NCI-H187 treated with DMSO at 0.1 percent for 48 hours (cell line): ENCODE results near the gene GIGYF2.
"Not testable (repeated sequence)": the region's sequence is repeated elsewhere in the genome, so short reads cannot be mapped to it uniquely, and the experiment has no call there.

ENCODE experiments used
- DNase-seq: peaks from one replicate; lab custom pipeline; 2025; lab: John Stamatoyannopoulos, UW

Gene GIGYF2

DNA sequence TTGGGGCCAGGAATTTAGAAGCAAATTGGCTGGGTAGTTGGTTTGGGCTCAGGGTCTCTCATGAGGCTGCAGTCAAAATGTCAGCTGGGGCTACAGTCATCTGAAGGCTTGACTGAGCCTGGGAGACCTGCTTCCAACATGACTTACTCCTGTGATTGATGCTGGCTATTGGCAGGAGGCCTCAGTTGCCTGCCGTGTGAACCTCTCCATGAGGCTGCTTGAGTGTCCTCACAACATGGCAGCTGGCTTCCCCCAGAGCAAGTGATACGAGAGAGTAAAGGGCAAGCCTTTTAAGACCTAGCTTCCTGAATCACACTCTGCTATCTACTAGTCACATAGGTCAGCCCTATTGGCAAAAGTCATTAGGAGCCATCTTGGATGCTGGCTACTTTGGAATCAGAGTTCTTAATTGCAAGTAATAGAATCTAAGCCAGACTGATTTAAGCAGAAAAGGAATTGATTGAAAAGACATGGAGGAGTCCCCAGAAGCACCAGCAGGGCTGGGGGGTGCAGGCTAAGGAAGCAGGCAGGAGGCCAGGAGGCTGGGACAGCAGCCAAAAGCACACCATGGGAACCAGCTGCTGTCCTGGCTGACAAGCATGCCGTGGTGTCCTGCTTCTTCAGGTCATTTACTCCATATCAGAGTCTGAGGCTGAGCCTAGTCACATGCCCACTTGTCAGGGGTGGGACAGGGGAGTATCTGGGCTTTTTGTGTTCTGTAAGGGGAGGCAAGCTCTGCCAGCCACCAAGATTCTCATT, 7.8 kb upstream of the GIGYF2 start:
- no peak for DNase-seq

DNA sequence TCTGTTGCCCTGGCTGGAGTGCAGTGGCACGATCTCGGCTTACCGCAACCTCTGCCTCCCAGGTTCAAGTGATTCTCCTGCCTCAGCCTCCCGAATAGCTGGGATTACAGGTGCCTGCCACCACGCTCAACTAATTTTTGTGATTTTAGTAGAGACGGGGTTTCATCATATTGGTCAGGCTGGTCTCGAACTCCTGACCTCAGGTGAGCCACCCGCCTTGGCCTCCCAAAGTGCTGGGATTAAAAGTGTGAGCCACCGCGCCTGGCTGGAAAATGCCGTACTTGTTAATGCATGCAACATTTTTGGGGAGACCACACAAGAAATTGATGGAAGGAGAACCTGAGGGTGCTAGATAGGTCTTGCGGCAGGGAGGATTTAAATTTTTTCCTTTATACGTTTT, 6.0 kb upstream of the GIGYF2 start:
- not testable (repeated sequence) for DNase-seq

DNA sequence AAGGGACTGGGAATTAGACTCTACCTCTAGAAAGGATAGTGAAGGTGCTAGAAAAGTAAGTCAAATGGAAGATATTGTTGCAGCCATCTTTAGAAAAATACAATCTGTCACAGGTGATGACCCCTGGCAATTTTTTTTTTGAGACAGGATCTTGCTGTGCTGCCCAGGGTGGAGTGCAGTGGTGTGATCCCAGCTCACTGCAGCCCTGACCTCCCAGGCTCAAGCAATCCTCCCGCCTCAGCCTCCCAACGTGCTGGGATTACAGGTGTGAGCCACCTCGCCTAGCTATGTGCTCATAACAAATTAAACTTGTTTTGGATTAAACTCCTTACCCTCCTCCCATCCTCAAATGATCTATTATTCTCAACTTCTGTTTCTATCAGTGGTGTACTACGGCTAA, 3.8 kb upstream of the GIGYF2 start:
- no peak for DNase-seq

DNA sequence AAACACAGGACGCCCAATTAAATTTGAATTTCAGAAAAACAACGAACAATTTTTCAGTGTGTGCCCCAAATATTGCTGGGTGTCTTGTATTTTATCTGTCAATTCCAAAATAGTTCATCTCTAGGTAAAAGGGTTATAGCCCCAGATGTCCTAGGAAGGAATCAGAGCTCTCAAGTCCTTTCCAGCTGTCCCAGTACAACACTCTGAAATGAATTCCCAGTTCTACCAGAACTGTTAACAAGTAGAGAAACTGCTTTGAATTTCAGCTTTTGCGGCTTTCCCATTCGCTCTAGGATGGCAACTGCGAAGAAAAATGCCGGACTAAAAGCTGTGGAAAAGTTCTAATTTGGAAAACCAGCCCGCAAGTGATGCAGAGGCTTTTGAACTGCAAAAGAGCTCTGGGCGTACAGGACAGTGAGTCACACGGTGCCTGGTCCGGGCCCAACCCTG, 497 bp upstream of the GIGYF2 start:
- DNase-seq: no peak

DNA sequence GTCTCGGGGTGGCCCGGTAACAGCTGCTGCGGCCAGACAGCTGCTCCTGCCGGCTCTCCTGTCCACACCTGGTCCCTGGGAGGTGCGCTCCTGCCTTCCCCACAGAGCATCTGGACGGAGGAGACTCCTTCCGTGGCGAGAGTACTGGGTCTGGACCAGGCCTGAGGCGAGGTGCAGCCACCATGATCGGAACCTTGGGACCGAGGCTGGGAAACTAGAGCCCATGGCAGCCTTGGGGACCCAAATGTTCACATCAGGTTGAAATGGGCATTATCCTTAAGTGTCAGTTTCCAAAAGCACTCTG, 628 bp downstream of the GIGYF2 start:
- DNase-seq: no peak

DNA sequence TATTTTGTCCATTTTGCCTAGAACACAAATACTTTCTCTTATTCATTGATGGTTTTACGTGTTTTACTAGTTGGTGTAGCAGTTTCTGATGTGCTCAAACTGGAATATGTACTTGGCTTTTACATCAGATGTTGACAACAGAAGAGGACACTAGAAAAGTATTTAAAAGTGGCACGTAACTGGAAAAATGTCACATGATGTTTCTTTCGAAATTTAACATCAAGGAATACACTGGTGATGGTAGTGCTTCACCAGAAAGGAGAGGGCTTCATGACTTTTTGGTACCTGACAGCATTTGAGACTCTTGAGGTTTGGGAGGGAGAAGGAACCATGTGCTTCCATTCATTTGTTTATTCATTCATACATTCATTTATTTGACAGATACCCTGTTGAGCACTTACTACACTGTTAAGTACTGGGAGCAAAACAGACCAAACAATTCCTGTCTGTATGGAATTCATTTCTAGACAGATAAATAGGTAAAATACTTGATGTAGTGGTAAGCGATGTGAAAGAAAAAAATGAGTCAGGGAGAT, 1.5 kb downstream of the GIGYF2 start:
- no peak for DNase-seq

DNA sequence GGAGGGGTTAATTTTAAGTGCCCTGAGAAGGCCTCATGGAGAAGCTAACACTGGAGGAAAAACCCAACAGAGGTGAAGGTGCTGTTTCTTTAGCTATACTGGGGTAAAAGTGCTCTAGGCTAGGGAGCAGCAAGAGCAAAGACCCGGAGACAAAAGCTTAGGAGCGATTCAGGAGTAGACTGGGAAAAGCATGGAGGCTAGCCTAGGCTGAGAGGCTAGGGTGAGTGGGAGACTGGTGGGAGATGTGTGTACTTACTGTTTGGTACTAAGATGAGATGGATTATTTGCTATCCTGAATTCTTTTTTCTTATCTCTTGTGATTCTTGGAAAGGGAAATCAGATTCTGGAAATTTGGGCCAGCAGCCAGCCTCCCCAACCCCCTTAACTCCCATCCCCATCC, 2.0 kb downstream of the GIGYF2 start:
- DNase-seq: no peak

DNA sequence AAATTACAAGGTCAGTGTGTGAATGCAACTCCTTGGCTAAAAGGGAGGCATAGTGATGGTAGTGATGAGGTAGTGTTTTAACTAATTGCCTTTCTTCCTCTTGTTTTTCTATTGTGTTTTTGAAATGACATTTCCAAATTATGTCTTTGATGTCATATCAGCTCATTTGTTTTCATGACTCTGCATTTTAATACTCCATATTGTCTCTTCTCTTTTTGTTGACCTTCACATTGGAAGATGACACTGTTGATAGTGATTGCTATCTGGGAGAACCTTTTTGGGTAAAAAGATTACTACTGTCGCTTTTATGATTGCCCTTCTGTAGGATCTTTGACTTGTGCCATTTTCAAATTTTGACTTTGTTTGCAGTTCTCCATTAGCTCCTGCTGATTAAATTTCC, 3.0 kb downstream of the GIGYF2 start:
- DNase-seq: no peak

DNA sequence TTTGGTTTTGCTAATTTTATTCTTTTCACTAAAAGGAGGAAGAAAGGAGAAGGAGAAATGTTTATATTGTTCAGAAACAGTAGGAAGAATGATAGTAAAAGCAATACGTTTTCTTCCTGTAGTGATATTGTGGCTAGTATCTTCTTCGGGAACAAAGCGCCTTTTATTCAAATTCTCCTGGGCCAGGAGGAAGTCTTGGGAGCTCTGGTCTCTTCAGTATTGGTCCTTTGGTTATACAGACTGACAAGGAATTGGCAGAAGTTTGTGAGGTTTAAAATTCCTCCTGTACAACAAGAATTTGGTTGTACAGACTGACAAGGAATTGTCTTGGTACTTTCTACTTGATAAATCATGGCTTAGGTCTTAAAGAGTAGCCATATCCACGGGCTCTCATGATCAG, 9.9 kb downstream of the GIGYF2 start:
- no peak for DNase-seq

DNA sequence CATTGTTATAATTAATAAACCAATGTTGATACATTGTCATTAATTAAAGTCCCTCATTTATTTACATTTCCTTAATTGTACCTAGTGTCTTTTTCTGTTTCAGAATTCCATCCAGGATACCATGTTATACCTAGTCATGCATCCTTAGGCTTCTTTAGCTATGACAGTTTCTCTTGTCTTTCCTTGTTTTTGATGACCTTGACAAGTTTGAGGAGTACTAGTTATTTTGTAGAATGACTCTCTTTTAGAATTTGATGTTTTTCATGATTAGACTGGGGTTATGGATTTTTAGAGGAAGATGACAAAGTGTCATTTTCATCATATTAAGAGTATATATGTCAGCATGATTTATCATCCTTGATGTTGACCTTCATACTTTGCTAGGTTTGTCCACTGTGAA, 16.4 kb downstream of the GIGYF2 start:
- DNase-seq: no peak

DNA sequence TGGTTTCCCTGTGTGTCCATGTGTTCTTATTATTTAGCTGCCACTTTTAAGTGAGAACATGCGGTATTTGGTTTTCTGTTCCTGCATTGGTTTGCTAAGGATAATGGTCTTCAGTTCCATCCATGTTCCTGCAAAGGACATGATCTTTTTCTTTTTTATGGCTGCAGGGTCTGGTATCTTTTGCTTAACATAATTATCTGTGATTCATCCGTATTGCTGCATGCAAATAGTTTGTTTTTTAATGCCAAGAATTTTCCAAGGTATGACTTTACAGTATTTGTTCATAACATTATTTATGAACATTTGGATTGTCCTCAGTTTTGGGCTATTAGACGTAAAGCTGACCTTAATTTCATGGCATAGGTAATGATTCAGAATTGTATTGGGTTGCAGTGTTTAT, 17.8 kb downstream of the GIGYF2 start:
- no peak for DNase-seq

DNA sequence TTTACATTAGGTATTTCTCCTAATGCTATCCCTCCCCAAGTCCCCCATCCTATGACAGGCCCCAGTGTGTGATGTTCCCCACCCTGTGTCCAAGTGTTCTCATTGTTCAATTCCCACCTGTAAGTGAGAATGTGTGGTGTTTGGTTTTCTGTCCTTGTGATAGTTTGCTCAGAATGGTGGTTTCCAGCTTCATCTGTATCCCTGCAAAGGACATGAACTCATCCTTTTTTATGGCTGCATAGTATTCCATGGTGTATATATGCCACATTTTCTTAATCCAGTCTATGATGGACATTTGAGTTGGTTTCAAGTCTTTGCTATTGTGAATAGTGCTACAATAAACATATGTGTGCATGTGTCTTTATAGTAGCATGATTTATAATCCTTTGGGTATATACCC, 22.9 kb downstream of the GIGYF2 start:
- DNase-seq: not testable (repeated sequence)

DNA sequence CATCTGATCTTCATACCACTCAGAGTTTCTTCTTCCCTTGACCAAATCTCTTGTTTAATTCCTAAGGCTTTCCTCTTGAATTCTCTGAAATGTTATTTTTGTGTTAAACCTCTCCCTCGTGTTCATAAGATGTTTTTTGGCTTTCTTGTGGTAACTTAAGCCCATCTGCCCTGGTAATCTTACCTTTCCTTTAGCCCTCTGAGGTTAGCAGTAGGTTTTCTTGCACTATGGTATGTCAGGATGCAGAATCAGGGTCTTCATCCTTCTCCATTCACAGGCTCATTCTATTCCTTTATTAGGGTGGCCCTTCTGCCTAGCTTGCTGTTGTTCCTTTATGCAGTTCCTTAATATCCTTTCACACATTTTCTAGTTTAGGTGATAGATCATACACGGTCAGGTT, 24.1 kb downstream of the GIGYF2 start:
- no peak for DNase-seq

DNA sequence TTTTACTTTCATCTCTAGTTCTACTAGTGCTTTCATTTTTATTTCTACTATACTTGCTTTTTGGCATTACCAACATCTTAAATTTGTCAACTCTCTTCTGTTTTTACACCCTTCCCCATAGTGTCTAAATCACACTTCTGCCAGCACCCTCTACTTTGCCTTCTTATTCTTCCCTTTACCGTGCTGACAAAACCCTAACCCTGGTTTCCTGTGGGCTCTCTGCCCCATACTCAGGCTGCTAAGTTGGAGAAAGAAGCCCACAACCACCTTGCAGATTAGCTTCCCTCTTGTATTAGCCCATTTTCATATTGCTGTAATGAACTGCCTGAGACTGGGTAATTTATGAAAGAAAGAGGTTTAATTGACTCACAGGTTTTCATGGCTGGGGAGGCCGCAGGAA, 24.8 kb downstream of the GIGYF2 start:
- no peak for DNase-seq

DNA sequence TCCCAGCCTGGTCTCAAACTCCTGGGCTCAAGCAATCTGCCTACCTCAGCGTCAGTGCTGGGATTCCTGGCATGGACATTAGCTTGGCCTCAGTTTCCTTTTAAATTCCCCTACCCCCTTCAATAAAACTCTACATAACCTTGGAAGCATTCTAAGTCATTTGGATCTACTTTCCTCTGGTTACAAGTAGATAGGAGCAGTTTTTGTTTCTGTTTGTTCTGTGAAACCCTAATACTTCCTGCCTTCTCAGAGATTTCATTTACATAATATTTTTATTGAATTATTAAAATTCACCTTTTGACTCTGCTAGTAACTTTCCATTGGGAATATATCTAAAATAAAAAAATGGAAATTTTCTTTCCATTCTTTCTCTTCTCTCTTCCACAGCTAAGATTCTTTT, 25.9 kb downstream of the GIGYF2 start:
- DNase-seq: no peak

DNA sequence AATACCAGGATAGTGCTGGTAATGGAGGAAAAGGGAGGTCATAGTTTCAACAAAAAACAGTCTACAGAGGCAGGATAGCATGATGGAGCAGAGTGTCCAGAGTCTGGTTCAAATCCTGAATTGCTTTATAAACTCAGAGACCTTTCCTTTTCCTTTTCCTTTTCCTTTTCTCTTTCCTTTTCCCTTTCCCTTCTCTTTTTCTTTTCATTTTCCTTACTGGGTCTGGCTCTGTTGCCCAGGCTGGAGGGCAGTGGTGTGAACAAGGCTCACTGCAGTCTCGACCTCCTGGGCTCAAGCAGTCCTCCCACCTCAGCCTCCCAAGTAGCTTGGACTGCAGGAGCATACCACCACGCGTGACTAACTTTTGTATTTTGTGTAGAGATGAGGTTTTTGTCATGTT, 31.7 kb downstream of the GIGYF2 start:
- no peak for DNase-seq

DNA sequence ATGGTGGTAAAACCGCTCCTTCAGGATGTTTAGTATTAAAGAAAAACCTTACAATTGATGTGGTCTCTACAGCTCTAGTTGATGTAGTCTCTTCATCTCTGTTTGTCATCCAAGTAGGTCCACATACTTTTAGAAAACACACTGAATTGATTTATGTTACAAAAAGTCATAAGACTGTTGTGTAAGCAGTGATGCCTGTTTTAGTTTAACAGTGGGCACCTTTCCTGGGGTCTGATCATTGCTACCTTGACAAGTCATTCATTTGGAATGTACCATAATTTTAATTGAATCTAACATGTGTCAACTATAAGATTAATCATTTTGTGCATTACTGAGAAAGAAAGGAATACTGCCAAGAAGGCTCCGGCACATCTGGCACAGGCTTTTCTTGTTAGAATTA, 34.3 kb downstream of the GIGYF2 start:
- no peak for DNase-seq

DNA sequence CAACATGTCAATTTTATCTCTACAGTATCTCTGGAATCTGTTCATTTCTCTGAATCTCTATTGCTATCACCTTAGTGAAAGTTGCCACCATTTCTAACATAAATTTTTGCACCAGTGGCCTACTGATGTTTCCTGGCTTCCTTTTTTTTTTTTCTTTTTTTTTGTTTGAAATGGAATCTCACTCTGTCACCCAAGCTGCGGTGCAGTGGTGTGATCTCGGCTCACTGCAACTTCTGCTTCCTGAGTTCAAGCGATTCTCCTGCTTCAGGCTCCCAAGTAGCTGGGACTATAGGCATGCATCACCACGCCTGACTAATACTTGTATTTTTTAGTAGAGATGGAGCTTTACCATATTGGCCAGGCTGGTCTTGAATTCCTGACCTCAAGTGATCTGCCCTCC, 44.2 kb downstream of the GIGYF2 start:
- DNase-seq: no peak

DNA sequence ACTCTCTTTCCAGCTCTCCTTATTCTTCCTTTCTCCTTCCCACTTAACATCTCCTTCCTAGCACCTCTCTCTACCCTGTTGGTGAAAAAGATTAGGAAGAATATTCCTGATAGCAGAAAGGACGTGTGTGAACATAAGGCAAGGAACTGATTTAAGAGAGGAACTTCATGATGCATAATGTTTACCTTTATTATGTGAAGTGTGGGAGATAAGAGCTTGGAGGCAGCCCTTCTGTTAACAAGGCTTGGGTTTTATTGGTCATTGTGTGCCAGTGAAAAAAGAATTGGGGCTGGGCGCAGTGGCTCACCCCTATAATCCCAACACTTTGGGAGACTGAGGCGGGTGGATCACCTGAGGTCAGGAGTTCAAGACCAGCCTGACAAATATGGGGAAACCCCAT, 44.8 kb downstream of the GIGYF2 start:
- no peak for DNase-seq

DNA sequence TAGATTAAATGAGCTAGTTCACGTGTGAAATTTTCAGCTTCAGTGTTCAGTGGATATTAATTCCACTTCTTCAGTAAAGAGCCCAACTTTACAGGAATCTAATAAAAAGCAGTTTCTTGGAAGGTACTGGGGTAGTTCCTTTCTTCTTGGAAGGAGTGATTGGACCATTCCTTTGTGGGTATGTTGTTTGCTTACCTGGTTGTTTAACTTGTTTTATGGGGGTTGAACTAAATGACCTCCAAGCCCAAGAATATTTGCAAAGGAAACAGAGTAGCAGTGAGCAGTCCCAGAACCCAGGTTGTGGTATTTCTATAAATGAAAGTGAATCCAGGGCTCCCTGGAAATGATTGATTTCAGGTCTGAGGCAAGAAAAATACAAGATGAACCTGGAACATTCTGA, 47.8 kb downstream of the GIGYF2 start:
- DNase-seq: no peak

DNA sequence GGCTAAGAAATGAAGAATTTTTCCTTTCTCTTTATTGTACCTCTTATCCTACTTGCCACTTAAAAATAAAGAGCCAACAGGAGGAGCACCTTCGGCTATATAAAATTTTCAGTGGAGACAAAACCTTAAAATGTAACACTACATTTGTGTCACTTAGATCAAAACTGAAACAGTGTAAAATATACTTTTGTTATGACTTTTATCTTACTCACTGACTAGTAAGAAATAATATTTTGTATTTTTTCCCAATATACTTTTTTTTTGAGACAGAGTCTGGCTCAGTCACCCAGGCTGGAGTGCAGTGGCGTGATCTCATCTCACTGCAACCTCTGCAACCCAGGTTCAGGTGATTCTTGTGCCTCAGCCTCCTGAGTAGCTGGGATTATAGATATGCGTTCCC, 50.9 kb downstream of the GIGYF2 start:
- no peak for DNase-seq

DNA sequence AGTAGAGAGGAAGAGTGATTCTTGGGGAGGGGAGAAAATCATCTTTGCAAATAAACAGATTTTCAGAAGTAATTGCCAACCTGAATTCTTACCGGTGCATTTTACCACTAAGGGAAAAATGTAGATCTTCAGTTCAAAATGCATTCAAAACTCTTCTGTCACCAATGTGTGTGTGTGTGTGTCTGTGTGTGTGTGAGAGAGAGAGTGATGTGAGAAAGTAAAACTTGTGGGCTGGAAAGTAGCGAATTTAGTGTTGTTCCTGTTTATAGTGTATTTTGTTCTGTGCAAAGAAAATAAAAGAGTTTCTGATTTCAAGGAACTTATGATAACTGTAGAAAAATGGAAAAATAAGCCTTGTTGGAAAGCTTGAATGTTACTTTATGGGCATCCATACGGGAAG, 52.2 kb downstream of the GIGYF2 start:
- no peak for DNase-seq

DNA sequence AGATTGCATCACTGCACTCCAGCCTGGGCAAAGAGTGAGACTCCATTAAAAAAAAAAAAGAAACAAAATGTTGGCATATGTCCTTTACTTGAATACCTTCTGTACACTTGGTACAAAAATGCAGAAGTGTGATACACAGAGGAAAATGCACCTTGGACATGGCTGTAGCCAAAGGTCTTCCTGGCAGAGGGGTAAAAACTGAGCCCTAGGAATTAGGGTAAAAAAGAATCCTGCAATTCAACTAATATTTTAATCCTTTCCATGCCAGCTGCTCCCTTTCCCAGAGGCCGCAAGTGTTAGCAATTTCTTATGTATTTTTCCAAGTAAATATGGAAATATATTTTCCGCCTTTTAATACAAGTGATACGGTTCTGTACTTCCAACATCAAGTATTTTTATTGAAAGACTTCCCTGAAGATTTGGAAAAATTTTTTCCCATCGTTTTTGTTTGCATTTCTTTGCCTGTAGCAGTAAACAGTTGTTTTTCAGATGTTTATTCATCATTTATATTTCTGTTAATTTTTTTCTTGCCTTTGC, 53.1 kb downstream of the GIGYF2 start:
- DNase-seq: no peak

DNA sequence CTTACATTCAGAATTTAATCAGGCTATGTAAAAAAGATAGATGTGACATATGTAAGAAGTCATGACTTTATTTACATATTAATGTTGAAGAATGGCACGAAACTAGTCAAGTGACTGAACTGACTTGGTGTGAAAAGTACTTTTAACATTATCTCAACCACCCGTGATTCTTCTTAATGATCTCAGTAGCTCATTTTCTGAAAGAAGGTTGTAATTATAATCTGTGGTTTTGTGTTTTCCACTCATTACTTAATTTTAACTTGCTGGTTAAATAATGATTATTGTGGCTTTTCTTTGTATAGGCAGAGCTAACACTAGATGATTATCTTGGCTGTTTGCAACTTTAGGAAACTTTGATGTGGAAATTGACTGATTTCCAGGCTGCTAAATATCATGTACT, 60.8 kb downstream of the GIGYF2 start:
- no peak for DNase-seq
